ENCODE results near the gene CTNS.

The CTNS gene

DNA sequence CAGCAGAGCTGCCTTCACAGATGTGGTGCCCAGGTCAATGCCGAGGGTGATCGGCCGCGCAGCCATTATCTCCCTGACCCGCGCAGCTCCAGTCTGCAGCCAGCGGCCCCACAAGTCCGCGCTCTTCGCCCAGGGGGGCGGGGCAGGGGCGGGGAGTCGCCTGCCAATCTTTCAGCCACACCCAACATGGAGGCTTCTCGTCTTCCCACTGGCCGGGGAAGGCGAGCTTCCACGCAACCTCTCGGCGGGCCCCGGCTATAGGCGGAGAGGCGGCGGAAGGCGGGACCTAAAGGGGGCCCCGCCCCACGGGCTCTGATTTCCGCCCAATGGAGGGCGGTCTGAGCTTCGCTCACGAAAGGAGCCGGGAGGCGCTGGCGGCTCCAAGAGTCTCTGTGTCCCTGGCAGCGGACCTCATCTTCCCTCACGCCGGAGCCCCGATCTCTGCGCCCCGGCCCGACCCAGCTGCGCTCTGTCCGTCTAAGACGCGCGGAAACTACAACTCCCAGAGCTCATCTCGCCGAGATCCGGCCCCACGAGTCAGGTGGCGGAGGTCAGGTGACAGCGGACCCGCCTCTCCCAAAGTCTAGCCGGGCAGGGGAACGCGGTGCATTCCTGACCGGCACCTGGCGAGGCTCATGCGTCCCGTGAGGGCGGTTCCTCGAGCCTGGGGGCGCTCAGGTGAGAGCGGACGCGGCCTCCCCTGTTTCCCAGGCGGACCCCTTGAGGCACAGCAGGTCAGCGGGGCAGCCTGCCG, at the start of gene CTNS, which contains the start of gene SHPK:
Gene CTNS, plus strand, starts transcription at position 607 of the 754 bp plus-strand sequence. CDS start 3,447 bp downstream, outside the sequence.
Gene SHPK, minus strand, starts transcription at position 97 of the 754 bp plus-strand sequence. Its CDS starts 31 bp downstream, at position 66.
- DNase-seq (ENCODE audit: low read depth): peak; percentile 84
- H3K4me3 ChIP-seq (ENCODE audit: low read depth, low read length): peak within 1 kb of the TSS; percentile 99
- TF ChIP-seq, protein P1, sequence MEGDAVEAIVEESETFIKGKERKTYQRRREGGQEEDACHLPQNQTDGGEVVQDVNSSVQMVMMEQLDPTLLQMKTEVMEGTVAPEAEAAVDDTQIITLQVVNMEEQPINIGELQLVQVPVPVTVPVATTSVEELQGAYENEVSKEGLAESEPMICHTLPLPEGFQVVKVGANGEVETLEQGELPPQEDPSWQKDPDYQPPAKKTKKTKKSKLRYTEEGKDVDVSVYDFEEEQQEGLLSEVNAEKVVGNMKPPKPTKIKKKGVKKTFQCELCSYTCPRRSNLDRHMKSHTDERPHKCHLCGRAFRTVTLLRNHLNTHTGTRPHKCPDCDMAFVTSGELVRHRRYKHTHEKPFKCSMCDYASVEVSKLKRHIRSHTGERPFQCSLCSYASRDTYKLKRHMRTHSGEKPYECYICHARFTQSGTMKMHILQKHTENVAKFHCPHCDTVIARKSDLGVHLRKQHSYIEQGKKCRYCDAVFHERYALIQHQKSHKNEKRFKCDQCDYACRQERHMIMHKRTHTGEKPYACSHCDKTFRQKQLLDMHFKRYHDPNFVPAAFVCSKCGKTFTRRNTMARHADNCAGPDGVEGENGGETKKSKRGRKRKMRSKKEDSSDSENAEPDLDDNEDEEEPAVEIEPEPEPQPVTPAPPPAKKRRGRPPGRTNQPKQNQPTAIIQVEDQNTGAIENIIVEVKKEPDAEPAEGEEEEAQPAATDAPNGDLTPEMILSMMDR (IDR thresholded peaks at IDR 0.05; ENCODE audit: low read depth, low read length, missing control alignments): no peak

DNA sequence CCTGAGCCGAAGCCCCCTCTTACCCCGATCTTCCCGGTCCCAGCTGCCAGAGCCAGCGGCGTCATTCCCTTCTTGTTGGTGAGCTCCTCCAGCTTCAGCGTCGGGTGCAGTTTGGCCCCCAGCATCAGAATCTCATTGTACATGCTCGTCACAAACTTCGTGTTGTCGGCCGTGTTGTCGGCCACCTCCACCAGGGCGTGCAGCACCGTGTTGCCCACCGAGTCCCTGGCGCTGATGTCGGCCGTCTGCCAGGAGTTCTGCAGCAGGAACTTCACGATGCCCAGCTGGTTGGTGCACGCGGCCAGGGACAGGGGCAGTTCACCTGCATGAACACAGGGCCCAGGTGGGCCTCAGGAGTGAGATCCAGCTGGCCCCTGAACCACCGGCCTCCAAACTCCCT, 46.8 kb upstream of the CTNS start:
- TF ChIP-seq, protein P1 (IDR thresholded peaks at IDR 0.05; ENCODE audit: low read depth, low read length, missing control alignments): no peak
- DNase-seq (ENCODE audit: low read depth): no peak
- no peak overlapping the region for H3K4me3 ChIP-seq (ENCODE audit: low read depth, low read length)

DNA sequence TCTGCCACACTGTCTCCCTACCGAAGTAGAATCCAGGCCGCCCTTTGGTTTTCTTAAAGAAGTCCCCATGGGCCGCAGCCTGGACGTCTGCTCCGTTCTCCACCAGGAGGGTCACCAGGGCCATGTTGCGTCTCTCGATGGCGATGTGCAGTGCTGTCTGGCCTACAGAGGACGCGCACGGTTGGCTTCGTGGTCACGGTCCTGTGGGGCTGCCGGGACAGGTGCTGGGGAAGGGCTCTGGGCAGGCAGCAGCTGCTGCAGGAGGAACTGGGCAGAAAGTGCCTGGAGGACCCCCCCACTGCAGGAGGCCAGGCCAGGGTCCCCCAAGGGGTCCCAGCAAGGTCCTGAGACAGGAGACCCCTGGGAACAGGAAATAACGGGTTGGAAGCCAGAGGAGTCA, 46.3 kb upstream of the CTNS start:
- no peak overlapping the region for H3K4me3 ChIP-seq (ENCODE audit: low read depth, low read length)
- TF ChIP-seq, protein P1 (IDR thresholded peaks at IDR 0.05; ENCODE audit: low read depth, low read length, missing control alignments): no peak

DNA sequence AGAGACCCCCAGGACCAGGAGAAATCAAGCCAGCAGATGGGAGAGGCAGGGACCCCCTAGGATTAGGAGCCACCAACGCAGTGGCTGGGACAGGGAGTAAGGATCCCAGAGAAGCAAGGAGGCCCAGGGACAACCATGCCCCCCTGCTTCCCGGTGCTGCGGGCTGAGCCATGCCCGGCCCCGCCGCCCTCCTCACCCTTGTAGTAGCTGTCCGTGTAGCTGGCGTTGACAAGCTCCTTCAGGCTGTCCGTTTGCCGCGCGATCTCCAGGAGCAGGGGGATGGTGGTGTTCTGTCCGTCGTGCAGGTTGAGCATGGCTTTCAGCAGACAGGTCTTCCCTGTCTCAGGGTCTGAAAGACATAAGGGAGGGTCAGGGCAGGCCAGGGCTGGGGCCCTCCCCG, 45.8 kb upstream of the CTNS start:
- no peak overlapping the region for H3K4me3 ChIP-seq (ENCODE audit: low read depth, low read length)
- TF ChIP-seq, protein P1 (IDR thresholded peaks at IDR 0.05; ENCODE audit: low read depth, low read length, missing control alignments): no peak
- no peak for DNase-seq (ENCODE audit: low read depth)

More for the DNA sequence above, 46.3 kb upstream of the CTNS start:
- no peak for DNase-seq (ENCODE audit: low read depth)

DNA sequence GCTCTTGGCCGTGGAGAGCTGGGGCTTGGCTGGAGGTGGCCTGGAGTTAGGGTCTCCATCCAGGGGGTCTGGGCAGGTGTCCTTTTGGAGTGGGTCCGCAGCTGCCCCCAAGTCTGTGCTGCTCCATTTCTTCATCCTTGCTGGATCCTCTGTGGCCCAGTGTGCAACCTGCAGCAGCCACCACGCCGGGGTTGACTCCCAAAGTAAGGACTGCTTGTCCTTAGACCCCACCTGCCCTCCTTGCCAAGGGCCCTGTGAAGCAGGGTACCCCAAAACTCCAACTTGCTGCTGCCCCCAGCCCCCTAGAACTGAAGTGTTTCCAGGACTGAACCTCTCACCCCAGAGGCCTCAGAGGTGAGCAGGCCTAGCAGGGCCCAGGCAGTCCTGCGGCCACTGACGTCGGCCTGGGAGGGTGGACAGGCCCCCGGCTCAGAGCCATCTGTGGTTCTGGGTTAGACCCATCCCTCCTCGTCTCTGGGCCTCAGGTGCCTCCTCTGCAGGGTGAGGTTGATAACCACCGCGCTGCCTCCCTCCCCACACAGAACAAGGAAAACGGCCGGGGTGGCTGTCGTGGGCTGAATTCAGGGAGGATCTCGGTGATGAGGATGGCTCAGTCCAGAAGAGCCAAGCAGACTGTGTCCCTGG, 44.2 kb upstream of the CTNS start:
- TF ChIP-seq, protein P1 (IDR thresholded peaks at IDR 0.05; ENCODE audit: low read depth, low read length, missing control alignments): no peak
- no peak overlapping the region for H3K4me3 ChIP-seq (ENCODE audit: low read depth, low read length)
- no peak for DNase-seq (ENCODE audit: low read depth)

DNA sequence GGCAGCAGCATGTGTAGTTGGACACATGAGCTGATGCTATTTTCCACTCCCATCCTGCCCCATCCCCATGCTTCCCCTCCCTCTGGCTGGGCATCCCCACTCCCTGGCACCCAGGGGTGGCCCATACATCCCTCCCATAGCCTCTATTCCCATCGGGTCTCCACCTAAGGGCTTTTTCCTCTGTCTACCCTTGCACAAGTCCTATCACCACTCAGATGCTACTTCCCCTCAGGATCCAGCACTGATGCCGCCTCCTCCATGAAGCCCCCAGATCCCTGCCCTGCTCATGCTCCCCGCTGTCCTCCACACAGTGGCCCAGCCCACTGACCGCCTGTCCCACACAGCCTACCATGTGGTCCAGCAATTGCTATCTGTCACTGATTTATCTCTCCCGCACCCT, 43.2 kb upstream of the CTNS start:
- no peak overlapping the region for H3K4me3 ChIP-seq (ENCODE audit: low read depth, low read length)
- no peak for DNase-seq (ENCODE audit: low read depth)
- TF ChIP-seq, protein P1 (IDR thresholded peaks at IDR 0.05; ENCODE audit: low read depth, low read length, missing control alignments): no peak

Measured in GM12864 (cell line).